ENCODE measurements around the gene TEX50.
"Not testable (repeated sequence)": the region's sequence is repeated elsewhere in the genome, so short reads cannot be mapped to it uniquely, and the experiment has no call there.

TEX50 gene

GRCh38 chr1:173635116-173635515 lies at the start of gene TEX50:
Gene TEX50, plus strand, starts transcription at chr1:173635338. Its CDS starts 184 bp downstream, at chr1:173635522.
- no peak for TF ChIP-seq CTCF (IDR thresholded peaks at IDR 0.05; ENCODE audit: low read depth, low read length)
- no peak for DNase-seq (ENCODE audit: extremely low read depth, low read depth)

- no peak for TF ChIP-seq CTCF (IDR thresholded peaks at IDR 0.05; ENCODE audit: low read depth, low read length)
- no peak for DNase-seq (ENCODE audit: extremely low read depth, low read depth)
These were observed 44.6 kb upstream of the TEX50 start for GRCh38 chr1:173590557-173590956.

- not testable (repeated sequence) for DNase-seq (ENCODE audit: extremely low read depth, low read depth)
These were observed 44.0 kb upstream of the TEX50 start for GRCh38 chr1:173591138-173591537.

DNA sequence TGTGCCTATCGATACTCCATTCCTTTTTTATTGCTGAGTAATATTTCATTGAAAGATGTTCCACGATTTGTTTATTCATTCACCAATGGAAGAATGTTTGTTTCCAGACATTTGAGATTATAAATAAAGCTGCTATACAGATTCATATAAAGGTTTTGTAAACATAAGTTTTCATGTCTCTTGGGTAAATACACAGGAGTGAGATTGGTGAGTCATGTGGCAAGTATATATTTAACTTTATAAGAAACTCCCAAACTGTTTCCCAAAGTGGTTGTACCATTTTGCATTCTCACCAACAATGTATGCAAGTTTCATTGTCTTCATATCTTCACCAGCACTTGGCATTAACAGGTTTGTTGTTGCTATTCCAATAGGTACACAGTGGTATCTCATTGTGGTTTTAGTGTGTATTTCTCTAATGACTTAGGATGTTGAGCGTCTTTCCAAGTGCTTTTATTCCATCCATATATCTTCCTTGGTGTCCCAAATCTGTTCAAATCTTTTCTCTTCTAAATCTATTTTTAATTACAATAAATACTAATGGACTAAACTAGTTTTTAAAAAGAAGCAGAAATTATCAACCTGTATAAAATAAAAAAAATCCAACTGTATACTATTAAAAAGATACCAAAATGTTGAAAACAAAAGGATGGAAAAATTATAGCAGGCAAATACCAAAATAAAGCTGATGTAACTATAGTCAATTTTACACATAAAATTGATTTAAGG lies 38.9 kb upstream of the TEX50 start:
- no peak for DNase-seq (ENCODE audit: extremely low read depth, low read depth)
- no peak for TF ChIP-seq CTCF (IDR thresholded peaks at IDR 0.05; ENCODE audit: low read depth, low read length)

DNA sequence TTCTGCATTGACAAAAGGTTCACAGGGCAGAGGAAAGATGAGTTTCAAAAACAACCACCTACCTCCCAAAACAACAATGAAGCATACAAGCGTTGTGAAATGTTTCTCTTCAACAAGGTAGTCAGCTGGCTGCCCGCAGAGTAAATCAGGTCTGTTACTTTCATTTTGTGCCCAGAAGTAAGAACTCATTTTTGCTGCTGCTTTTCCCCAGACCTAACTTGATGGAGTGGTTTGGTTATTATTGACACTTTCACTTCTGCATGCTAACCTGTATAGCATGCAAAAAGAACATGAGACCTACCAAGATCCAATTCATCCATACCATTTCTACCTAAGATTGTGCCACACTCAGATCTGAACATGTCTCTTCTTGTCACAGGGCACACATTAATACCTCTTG lies 33.5 kb upstream of the TEX50 start:
- TF ChIP-seq CTCF (IDR thresholded peaks at IDR 0.05; ENCODE audit: low read depth, low read length): no peak
- no peak for DNase-seq (ENCODE audit: extremely low read depth, low read depth)

- no peak for DNase-seq (ENCODE audit: extremely low read depth, low read depth)
- TF ChIP-seq CTCF (IDR thresholded peaks at IDR 0.05; ENCODE audit: low read depth, low read length): no peak
These were observed 32.0 kb upstream of the TEX50 start, which contains the start of gene SLC9C2 for GRCh38 chr1:173603056-173603591. Gene SLC9C2, minus strand, starts transcription at chr1:173603072. Its CDS starts 1,296 bp downstream, at chr1:173601776.

GRCh38 chr1:173608503-173609216 lies 26.5 kb upstream of the TEX50 start:
- DNase-seq (ENCODE audit: extremely low read depth, low read depth): no peak
- no peak for TF ChIP-seq CTCF (IDR thresholded peaks at IDR 0.05; ENCODE audit: low read depth, low read length)

GRCh38 chr1:173613086-173613485 lies 22.1 kb upstream of the TEX50 start:
- not testable (repeated sequence) for DNase-seq (ENCODE audit: extremely low read depth, low read depth)
